ENCODE measurements around the gene CACNG7.
"Not testable (repeated sequence)": the region's sequence is repeated elsewhere in the genome, so short reads cannot be mapped to it uniquely, and the experiment has no call there.

The CACNG7 gene, protein sequence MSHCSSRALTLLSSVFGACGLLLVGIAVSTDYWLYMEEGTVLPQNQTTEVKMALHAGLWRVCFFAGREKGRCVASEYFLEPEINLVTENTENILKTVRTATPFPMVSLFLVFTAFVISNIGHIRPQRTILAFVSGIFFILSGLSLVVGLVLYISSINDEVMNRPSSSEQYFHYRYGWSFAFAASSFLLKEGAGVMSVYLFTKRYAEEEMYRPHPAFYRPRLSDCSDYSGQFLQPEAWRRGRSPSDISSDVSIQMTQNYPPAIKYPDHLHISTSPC

DNA sequence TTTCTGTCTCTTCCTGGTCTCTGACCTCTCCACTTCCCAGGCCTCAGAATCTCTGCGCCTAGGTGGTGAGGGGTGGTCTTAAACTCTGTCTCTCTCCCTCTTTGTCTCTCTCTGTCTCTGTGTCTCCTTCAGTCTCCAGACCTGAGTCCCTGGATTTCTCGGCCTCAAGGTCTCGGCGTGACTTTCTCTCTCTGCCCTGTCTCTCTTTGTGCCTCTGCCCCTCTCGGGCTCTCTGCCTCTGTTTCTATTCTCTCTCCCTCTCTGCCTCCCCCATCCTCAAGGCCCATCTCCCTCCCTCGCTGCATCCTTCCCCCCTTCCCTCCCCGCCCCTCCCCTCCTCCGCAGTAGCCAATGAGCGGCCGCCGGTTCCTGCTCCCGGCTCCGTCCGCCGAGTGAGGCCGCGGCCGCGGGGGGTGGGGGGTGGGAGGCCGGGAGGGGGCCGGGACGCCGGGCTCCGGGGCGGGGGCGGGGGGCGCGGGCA, at the start of gene CACNG7:
Gene CACNG7 (plus strand): TSS at position 344 of the 481 bp plus-strand sequence. CDS start 3,554 bp downstream, outside the sequence.
- DNase-seq = no peak

DNA sequence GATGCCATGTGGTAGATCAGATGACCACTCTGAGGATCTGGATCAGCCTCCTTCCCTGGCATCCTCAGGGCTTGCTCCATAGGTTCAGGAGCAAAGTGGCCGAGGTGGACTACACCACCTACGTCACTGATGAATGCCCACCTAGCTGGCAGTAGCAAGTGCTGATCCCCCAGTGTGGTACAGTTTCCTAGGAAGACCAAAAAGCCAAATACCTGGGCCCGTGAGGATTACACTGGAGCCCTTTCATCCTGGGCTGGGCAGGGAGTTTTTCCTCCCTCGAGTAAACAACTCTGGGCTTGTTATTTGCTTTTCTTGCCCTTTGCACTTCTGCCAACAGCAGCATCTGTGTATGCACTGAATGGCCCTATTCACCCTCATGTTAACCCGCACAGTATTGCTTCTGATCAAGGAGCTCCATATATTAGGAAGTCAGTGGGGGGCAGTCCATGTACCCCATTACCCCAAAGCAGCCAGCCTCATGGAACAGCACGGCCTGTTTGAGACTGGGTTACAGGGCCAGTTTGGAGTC, 44.7 kb upstream of the CACNG7 start:
- DNase-seq = peak; percentile 30

DNA sequence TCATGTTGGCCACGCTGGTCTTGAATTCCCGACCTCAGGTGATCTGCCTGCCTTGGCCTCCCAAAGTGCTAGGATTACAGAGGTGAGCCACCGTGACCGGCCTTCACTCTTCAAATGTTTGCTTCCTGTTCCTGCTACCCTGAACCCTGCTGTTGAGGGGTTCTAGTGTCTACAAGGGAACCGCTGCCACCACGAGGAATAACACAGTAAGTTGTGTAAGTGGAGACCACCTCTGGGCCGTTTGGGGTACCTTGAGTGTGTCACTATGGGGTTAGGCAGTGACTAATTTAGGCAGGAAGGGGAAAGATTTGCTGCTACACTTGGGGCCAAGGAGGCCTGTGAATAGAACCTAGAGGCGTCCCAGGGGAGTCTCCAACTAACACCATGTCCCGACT, 43.6 kb upstream of the CACNG7 start:
- DNase-seq = no peak

DNA sequence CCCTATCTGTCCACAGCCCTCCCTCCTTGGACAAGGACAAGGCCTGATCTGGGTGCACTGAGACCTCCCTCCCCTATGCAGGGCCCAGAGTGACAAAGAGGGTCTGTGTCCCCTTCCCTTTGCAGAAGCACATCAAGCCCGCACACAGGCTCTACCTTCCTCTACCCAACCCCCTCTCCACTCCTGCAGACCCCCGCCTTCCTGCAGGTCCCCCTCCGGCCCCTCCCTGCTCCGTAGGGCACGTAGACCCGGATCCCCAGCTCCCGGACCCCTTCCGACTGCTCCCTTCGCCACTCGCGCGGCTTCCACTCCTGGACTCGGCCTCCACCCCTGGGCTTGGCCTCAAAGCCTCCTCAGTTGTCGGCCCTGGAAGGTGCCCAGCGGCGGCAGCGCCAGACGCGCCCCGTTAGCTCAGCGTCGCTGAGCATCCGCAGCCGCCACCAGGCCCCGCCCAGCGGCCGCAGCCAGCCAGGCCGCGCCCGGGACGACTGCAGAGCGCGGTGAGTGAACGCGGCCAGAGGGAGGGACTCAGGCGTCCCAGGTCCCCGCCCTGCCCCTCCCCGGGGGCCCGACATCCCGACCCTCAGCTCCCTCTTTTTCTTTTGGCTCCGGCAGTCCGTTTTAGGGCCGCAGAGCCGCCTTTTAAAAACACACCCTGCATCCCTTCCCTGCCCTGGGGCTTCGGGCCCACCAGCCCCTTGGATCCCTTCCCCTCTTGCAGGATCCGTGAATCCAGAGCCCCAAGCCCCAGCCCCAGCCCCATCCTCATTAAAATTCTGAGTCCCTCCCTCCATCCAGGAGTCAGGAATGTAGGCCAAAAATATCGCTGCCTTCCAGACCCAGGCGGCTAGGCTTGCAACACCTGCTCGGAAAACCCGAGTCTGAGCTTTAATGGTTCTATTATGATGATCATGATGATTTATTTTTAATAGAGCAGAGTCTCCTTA, 42.9 kb upstream of the CACNG7 start:
- DNase-seq = peak; percentile 32

DNA sequence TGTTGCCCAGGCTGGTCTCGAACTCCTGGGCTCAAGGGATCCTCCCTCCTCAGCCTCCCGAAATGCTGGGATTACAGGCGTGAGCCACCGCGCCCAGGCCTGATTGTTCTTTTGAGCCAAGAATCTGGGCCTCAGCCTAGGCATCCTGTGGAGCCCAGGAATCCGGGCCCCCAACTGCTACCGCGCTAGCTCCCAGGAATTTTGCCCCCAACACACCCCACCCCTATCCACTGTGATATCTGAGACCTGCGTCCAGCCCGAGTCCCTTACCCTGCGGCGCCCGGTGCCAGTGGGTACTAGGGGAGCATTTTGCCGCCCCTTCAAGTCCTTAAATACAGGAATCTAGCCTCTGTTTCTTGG, 42.2 kb upstream of the CACNG7 start:
- no peak for DNase-seq

DNA sequence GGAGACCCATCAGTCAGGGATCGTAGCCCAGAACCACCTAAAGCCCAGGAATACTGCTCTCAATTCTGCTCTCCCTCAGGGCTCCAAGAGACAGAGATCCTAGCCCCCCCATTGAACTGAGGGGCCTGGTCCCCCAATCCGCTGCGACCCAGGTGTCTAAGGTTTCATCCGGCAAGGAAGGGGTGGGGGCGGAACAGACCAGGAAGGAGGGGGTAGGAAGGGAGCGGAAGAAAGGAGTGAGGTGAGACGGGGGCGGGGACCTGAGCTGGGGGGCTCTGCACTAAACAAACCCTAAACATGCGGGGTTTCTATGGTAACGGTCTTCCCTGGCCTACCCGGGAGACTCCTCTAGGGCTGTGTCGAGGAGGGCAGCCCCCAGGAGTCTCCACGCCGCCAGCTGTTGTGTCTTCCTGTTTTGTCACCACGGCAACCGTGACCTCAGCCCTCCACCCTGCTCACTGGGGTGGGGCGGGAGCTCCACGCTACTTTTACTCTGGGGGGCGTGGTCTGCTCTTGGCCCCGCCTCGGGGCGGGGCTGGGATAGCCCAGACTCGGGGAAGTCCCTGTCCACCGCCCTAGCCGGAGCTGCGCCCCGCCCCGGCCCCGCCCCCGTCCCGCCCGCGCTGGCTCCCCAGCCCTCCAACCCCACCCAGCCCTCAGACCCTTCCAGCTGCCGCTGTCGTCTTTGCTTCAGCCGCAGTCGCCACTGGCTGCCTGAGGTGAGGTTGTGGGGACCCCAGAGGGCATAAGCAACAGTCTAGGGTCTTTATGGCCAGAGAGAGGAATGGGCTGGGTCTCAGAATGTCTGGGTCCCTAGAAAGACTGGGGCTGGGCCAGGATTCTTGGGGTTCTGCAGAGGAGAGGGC, 41.6 kb upstream of the CACNG7 start, which contains the start of gene MYADM:
Gene MYADM (plus strand): TSS at position 659 of the 866 bp plus-strand sequence. CDS start 5,647 bp downstream, outside the sequence.
- DNase-seq = peak; percentile 90

DNA sequence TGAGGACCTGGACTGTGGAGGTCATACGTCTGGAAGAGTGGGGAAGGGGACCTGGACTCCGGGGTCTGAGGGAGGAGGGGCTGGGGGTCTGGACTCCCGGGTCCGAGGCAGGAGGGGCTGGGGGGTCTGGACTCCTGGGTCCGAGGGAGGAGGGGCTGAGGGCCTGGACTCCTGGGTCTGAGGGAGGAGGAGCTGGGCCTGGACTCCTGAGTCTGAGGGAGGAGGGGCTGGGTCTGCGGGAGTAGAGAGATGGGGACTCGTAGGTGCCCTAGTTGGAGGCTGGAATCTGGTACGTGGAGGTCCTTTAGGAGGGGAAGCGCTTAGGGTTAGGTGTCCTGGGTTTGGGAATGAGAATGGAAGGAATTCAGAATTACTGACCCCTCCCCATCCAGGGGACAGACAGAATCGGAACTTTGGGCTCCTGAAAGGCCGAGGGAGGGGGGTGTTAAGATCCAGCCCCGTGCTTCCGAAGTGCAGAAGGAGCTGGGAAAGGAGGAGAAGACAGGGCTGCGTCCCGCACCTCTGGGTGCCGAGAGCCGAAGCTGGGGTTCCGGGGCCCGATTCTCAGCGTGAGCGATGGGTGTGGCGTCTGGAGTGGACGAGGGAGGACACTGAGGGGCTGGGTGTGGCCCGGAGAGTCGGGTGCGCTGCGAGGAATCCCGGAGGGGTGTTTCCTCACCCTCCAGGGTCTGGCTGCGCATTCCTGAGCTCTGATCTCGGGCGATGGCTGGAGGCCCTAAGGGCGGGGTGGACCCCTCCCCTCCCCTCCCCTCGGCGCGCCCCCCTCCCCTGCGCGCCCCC, 40.8 kb upstream of the CACNG7 start:
- no peak for DNase-seq

DNA sequence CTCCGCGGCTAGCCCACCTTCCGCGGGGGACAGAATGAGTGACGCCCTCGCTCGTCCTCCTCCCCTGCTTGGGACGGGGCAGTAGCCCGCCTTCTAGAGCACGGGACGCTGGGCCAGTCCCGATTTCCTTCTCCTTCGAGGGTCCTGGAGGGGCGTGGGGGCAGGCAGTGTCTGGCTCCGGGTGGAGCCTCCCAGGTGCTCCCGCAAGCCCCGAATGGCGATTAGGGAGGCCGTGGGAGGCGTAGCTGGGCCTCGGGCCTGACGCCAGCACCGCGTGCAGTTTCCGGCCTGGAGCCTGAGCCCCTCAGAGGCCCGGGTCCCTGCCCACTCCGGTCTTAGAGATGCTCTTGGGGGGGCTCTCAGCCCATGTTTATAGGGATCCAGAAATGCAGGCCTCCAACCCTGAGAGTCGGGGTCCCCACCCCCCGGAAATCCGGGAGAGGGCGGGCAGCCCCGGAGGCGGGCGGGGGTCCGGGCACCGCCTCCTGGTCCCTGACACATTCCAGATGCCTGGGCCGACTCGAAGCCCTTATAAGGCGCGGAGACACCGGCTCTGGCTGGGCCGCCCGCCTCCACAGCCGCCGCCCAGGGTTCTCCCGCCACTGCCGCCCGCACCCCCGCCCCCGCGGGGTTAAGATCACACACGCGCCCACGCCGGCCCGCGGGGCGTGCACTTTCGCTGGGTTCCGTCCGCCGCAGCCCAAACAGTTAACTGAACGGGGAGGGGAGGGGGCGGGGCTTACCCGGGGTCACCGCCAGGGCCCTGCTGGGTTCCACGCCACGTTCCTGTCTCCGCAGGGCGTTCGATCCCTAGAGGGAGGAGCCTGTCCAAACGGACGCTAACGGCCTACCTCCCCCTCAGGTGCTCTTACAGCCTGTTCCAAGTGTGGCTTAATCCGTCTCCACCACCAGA, 39.9 kb upstream of the CACNG7 start:
- peak; percentile 53 for DNase-seq

DNA sequence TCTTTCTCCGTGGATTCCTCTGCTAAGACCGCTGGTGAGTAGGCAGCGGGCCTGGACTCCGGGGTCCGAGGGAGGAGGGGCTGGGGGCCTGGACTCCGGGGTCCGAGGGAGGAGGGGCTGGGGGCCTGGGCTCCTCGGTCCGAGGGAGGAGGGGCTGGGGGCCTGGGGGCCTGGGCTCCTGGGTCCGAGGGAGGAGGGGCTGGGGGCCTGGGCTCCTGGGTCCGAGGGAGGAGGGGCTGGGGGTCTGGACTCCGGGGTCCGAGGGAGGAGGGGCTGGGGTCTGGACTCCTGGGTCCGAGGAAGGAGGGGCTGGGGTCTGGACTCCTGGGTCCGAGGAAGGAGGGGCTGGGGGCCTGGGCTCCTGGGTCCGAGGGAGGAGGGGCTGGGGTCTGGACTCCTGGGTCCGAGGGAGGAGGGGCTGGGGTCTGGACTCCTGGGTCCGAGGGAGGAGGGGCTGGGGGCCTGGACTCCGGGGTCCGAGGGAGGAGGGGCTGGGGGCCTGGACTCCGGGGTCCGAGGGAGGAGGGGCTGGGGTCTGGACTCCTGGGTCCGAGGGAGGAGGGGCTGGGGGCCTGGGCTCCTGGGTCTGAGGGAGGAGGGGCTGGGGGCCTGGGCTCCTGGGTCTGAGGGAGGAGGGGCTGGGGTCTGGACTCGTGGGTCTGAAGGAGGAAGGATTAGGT, 39.1 kb upstream of the CACNG7 start:
- DNase-seq = not testable (repeated sequence)

DNA sequence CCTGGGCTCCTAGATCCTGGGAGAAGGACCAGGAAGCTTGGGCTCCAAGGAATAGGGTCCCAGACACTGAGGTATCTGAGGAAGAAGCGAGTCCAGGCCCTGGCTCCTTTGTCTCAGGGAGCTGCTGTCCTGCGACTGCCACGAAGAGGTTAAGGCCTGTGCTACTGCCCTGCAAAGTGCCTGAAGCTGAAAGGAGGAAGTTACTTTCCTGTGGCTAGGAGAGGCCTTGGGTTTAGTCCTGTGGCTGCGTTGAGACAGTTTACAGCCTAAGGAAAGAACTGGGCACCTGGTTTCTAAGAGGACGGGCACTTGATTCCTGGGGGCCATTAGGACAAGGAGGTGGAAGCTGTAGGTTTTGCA, 38.6 kb upstream of the CACNG7 start:
- no peak for DNase-seq

DNA sequence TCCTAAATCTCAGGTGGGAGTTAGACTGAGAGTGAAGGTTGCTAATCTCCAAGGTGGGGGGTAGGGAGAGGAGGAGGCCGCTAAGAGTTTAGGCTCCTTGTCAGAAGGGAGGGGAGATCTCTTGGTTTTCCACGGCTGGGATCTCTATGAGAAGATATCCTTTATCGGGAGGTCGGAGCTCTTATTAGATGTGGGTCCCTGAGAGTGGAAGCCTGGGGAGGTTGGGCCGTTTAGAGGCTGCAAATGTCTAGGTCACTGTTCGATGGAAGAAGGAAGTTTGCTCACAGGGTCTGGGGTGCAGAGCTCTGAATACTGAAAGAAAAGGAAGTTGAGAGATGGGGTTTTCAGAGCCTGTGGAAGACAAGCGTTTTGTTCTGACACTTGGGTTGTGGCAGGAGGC, 37.6 kb upstream of the CACNG7 start:
- no peak for DNase-seq

DNA sequence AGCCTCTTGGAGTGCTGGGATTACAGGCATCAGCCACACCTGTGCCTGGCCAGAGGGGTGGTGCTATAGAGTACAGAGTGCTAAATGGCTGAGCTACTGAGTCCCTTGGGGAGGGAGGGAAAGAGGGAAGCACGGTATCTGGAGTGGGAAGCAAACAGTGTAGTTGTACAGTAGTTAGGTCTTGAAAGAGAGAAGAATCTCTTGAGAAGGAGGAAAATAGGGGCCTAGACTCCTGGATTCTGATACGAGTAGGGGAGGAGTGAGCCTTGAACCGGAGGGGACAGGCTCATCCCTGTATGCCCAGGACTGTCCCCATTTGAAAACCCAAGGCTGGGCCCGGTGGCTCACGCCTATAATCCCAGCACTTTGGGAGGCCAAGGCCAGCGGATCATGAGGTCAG, 36.3 kb upstream of the CACNG7 start:
- no peak for DNase-seq

DNA sequence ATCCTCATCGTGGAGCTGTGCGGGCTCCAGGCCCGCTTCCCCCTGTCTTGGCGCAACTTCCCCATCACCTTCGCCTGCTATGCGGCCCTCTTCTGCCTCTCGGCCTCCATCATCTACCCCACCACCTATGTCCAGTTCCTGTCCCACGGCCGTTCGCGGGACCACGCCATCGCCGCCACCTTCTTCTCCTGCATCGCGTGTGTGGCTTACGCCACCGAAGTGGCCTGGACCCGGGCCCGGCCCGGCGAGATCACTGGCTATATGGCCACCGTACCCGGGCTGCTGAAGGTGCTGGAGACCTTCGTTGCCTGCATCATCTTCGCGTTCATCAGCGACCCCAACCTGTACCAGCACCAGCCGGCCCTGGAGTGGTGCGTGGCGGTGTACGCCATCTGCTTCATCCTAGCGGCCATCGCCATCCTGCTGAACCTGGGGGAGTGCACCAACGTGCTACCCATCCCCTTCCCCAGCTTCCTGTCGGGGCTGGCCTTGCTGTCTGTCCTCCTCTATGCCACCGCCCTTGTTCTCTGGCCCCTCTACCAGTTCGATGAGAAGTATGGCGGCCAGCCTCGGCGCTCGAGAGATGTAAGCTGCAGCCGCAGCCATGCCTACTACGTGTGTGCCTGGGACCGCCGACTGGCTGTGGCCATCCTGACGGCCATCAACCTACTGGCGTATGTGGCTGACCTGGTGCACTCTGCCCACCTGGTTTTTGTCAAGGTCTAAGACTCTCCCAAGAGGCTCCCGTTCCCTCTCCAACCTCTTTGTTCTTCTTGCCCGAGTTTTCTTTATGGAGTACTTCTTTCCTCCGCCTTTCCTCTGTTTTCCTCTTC, 35.1 kb upstream of the CACNG7 start:
- no peak for DNase-seq

DNA sequence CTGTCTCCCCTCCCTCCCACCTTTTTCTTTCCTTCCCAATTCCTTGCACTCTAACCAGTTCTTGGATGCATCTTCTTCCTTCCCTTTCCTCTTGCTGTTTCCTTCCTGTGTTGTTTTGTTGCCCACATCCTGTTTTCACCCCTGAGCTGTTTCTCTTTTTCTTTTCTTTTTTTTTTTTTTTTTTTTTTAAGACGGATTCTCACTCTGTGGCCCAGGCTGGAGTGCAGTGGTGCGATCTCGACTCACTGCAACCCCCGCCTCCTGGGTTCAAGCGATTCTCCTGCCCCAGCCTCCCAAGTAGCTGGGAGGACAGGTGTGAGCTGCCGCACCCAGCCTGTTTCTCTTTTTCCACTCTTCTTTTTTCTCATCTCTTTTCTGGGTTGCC, 34.5 kb upstream of the CACNG7 start:
- DNase-seq = no peak

DNA sequence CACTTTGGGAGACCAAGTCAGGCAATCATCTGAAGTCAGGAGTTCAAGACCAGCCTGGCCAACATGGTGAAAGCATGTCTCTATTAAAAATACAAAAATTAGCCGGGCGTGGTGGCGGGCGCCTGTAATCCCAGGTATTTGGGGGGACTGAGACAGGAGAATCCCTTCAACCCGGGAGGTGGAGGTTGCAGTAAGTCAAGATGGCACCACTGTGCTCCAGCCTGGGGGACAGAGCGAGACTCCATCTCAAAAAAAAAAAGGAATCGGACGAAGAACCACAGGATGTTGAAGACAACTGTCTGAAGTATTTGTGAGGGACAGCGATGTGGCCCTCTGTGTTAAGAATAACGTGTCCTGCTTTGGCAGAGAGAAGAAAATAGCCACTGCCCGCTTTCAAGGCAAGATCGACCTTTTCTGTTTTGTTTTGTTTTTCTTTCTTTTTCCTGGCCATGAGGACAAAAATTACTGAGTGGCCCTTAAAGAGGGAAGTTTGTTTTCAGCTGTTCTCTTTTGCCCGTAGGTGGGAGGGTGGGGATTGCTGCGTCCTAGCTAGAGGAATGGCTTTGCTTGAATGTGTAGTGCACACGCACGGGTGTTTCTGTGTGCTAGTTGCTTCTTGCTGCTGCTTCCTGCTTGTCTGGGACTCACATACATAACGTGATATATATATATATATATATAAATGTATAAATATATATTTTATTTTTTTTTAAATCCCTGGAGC, 33.3 kb upstream of the CACNG7 start:
- no peak for DNase-seq

DNA sequence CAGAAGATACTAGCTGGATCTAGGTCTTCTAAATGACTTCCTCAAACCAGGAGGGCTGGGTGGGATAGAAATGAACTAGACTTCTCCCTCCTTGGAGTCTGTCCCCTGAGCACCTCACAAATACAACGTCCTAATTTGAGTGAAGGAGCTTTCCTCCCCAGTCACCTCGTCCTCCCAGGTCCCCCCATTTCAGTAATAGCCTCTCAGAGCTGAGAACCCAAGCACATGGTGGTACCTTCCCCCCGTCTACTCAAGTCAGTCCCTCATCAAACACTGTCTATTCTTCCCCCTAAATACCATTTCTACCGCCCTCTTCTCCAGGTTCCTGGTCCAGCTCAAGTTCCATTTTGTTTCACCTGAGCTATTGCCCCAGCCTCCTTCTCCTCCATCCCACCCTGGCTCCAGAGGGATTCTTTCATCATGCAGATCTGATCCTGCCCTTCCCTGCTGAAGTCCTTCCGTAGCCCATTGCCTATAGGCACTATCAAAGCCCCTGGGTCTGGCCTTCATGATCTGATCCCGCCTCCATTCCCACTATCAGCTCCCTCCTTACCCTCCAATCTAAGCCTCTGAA, 32.3 kb upstream of the CACNG7 start:
- no peak for DNase-seq

DNA sequence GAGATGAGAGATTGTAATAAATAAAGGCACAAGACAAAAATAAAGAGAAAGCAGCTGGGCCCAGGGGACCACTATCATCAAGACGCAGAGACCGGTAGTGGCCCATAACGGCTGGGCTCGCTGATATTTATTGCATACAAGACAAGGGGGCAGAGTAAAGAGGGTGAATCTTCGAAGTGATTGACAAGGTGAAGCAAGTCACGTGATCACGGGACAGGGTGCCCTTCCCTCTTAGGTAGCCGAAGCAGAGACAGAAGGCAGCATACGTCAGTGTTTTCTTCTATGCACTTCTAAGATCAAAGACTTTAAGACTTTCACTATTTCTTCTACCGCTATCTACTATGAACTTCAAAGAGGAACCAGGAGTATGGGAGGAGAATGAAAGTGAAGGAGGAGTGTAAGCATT, 31.7 kb upstream of the CACNG7 start:
- DNase-seq = no peak

DNA sequence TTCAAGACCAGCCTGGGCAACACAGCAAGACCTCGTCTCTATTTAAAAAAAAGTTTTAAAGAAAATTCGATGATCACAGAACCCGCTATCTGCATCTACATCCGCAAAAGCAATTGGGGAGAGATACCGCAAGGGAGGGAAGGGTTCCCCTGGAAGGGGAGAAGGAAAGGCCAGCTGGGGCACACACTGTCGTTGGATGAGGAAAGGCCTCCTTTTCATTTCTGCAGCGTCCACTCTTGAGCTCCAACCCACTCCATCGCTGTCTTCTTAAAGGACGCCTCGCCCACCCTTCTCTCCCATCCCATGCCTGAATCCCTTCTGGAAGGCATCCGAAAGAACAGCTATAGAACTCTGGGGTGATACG, 30.3 kb upstream of the CACNG7 start:
- no peak for DNase-seq

Data from DMS153 (cell line).